HTERT RPE-1 (cell line): ENCODE measurements around the gene DTNBP1.
"Not testable (repeated sequence)": the region's sequence is repeated elsewhere in the genome, so short reads cannot be mapped to it uniquely, and the experiment has no call there.

Experiments used
- in situ Hi-C: fragments of 300-500 bp; cut with MboI; formaldehyde crosslinking; loops from 4 replicates; pipeline ENCODE4 v1.14.3; 2020; ENCODE audit warnings: low sequenced_read_pairs

The DTNBP1 gene

GRCh38 chr6:15562977-15563376 lies 99.9 kb downstream of the DTNBP1 start:
- in situ Hi-C loops = no loop called here

GRCh38 chr6:15561447-15562199 lies 101.2 kb downstream of the DTNBP1 start:
- in situ Hi-C loops = no loop called here

- in situ Hi-C loops = no loop called here
These were observed 102.1 kb downstream of the DTNBP1 start for GRCh38 chr6:15560713-15561112.

- in situ Hi-C loops = no loop called here
These were observed 105.7 kb downstream of the DTNBP1 start for GRCh38 chr6:15557174-15557573.

GRCh38 chr6:15556711-15557110 lies 106.1 kb downstream of the DTNBP1 start:
- in situ Hi-C loops = no loop called here

- in situ Hi-C loops = no loop called here
These were observed 107.5 kb downstream of the DTNBP1 start for GRCh38 chr6:15555101-15556038.

- in situ Hi-C loops = no loop called here
These were observed 108.1 kb downstream of the DTNBP1 start for GRCh38 chr6:15554728-15555100.

- in situ Hi-C loops = no loop called here
These were observed 109.0 kb downstream of the DTNBP1 start for GRCh38 chr6:15553736-15554294.

- in situ Hi-C loops = no loop called here
These were observed 109.8 kb downstream of the DTNBP1 start for GRCh38 chr6:15553031-15553430.

- in situ Hi-C loops = no loop called here
These were observed 111.0 kb downstream of the DTNBP1 start for GRCh38 chr6:15551798-15552197.

GRCh38 chr6:15551262-15551661 lies 111.6 kb downstream of the DTNBP1 start:
- in situ Hi-C loops = no loop called here

- in situ Hi-C loops = no loop called here
These were observed 112.2 kb downstream of the DTNBP1 start for GRCh38 chr6:15550546-15551123.

- in situ Hi-C loops = no loop called here
These were observed 113.5 kb downstream of the DTNBP1 start for GRCh38 chr6:15549371-15549770.

GRCh38 chr6:15547400-15547799 lies 115.4 kb downstream of the DTNBP1 start:
- in situ Hi-C loops = no loop called here

- in situ Hi-C loops = no loop called here
These were observed 116.2 kb downstream of the DTNBP1 start for GRCh38 chr6:15546591-15546990.

- in situ Hi-C loops = no loop called here
These were observed 118.4 kb downstream of the DTNBP1 start for GRCh38 chr6:15544321-15544900.

GRCh38 chr6:15543332-15543917 lies 119.4 kb downstream of the DTNBP1 start:
- in situ Hi-C loops = not testable (repeated sequence)

- in situ Hi-C loops = no loop called here
These were observed 123.0 kb downstream of the DTNBP1 start for GRCh38 chr6:15539722-15540270.

- in situ Hi-C loops = no loop called here
These were observed 123.9 kb downstream of the DTNBP1 start for GRCh38 chr6:15538766-15539495.

- in situ Hi-C loops = no loop called here
These were observed 124.7 kb downstream of the DTNBP1 start for GRCh38 chr6:15538106-15538505.
